NCI-H446 treated with DMSO at 0.1 percent for 48 hours (cell line): ENCODE results near the gene C5orf15.
"Not testable (repeated sequence)": the region's sequence is repeated elsewhere in the genome, so short reads cannot be mapped to it uniquely, and the experiment has no call there.

Experiments used
- DNase-seq: peaks from one replicate; lab custom pipeline; 2025; lab: John Stamatoyannopoulos, UW

C5orf15 gene

DNA sequence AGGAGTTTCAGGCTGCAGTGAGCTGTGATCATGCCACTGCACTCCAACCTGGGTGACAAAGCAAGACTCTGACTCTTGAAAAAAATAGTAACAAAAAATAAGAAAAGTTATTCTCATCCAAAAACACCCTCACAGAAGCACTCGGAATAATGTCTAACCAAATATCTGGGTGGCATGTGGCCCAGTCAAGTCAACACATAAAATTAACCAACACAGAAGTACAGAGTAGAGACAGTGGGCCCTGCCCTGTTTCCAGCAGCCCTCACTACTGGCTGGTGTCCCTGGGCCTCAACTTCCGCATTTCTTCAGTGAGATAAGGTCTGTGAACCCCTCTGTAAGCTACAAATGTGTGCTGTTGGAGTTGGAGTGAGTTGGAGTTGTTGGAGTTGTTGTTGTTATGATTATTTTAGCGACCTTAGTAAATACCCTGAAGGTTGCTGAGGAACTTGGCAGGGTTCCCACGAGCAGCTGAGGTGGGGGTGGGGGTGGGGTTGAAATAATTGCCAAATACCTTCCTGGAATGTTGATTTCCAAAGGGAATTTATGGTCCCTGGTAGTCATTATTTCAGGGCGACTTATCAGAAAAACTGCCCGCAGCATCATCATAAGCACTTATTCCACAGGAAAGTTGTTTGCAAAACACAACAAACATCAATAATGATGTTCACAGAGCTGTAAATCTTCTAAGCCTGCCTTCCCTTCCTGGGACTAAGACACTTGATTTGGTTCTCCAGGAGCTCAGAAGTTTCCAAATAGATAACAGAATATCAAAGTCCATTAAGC, 30.2 kb downstream of the C5orf15 start:
- no peak for DNase-seq

DNA sequence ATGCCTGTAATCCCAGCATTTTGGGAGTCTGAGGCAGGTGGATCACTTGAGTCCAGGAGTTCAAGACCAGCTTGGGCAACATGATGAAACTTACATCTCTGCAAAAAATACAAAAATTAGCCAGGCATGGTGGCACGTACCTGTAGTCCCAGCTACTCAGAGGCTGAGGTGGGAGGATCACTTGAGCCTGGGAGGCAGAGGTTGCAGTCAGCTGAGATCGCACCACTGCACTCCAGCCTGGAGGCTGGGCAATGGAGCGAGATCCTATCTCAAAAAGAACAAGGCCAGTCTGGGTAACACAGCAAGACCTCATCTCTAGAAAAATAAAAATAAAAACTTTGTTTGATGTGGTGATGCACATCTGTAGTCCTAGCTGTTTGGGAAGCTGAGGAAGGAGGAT, 30.8 kb downstream of the C5orf15 start:
- DNase-seq: not testable (repeated sequence)

DNA sequence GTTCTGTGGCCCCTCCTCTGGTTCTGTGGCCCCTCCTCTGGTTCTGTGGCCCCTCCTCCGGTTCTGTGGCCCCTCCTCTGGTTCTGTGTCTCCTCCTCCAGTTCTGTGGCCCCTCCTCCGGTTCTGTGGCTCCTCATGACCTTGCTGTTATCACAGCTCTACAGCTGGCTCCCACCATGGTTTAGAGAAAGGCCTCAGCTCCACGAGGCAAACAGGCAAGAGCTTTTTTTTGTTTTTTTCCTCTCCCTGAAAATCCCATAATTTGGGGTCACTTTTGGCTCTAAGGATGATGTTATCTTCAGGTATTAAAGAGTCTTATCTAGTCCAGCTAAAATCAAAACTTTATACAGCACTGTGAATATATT, 31.8 kb downstream of the C5orf15 start:
- no peak for DNase-seq

DNA sequence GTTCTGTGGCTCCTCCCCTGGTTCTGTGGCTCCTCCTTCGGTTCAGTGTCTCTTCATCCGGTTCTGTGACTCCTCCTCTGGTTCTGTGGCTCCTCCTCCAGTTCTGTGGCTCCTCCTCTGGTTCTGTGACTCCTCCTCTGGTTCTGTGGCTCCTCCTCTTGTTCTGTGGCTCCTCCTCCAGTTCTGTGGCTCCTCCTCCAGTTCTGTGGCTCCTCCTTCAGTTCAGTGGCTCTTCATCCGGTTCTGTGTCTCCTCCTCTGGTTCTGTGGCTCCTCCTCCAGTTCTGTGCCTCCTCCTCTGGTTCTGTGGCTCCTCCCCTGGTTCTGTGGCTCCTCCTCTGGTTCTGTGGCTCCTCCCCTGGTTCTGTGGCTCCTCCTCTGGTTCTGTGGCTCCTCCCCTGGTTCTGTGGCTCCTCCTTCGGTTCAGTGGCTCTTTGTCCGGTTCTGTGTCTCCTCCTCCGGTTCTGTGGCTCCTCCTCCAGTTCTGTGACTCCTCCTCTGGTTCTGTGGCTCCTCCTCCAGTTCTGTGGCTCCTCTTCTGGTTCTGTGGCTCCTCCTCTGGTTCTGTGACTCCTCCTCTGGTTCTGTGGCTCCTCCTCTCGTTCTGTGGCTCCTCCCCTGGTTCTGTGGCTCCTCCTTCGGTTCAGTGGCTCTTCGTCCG, 32.3 kb downstream of the C5orf15 start:
- DNase-seq: not testable (repeated sequence)

DNA sequence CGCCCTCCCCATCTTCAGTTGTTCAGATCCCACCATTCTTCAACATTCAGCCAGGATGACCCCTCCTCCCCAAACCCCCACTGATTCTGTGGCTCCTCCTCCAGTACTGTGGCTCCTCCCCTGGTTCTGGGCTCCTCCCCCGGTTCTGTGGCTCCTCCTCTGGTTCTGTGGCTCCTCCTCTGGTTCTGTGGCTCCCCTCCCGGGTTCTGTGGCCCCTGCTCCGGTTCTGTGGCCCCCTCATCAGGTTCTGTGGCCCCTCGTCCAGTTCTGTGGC, 32.8 kb downstream of the C5orf15 start:
- DNase-seq: no peak

DNA sequence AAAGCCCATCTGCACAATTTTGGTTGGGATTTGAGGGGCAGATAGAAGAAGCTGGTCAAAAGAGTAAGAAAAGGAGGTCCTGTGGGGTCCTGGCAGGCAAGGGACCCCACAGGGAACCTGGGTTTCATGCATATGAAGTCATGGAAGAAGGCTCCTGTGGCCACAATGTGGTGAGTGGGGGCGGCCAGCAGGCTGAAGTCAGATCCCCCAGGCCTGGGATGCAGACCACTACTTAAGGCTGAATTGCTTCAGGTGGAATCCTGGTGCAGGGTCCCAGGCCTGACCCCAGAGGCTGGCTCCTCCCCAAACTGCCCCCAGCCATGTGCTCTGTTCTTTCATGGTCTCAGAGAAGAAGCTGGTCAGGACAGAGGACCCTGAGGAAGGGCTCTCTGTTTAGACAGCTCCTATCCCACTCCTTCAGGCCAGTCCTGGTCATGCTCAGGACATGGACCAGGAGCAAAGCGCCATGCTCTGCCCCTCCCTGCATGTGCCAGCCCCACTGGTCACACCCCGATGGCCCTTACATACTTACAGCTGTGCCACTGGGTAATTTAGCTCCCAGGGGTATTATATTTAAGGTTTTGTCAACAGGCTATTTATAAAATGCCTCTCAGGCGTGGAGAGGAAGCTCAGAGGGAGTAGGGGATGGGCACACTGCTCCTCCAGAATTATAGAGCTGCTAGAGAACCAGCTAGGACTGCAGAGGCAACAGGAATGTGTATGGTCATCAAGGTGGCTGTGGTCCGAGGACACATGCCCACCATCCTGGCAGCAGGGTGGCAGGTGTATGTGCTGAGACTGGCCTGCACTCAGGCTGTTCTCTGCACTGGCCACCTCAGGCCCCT, 33.4 kb downstream of the C5orf15 start:
- DNase-seq: no peak

DNA sequence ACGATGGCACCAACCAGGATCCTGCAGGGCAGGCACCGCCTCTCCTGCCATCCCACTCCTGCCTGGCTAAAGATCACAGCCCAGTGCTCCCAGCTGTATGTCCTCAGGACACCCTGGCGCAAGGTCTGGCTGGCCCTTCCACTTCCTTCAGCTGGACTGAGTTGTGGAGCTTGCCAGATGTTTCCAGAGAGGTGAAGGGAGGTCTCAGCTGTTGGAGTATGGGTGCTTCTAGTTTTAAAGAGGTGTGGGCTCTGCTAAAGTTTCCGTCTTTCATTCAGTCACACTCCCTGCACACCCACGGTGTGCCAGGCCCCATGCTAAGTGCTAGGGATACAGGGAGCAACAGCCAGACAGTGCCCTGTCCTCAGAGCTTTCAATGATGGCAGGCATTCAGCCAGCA, 34.1 kb downstream of the C5orf15 start:
- no peak for DNase-seq

DNA sequence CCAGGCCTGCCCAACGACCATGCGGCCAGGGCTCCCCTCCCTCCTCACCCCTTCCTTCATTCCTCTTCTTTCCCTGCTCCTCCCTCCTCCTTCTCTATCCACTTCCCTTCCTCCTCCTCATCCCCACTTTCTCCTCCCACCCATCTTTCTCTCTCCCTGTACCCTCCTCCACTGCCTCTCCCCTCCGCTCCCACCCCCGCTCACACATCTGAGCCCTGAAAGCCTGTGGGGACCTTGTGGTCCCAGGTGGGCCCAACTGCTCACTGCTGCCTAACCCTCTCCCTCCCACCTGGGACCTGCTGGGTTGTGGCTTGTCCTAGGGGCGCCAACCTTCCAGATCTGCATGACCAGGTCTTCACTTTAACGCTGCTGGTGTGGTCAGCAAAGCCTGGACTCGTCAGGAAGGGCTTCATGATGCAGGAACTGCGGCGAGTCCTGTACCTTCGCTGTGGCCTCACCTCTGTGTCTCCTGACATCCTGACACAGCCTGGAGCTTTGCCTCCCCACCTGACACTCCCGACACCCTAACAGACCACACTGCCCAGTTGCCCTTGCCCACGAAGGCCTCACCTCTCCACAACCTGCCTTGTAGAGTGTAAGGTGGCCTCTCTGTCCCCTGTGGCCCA, 34.6 kb downstream of the C5orf15 start:
- no peak for DNase-seq

DNA sequence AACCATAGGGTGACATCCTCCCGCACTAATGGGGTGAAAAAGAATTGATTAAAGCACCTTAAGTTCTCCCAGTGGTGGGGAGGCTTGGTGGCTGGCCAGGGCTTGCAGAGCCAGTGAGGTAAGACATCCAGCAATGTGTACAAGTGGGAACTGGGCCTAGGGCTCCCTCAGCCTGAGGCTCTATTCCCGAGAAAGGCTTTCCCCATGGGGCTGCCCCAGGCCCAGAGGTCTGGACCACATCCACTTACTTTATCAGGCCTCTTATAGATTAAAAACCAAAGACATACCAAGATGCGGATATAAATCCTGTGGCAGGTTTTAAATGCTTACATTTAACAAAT, 35.3 kb downstream of the C5orf15 start:
- DNase-seq: no peak

DNA sequence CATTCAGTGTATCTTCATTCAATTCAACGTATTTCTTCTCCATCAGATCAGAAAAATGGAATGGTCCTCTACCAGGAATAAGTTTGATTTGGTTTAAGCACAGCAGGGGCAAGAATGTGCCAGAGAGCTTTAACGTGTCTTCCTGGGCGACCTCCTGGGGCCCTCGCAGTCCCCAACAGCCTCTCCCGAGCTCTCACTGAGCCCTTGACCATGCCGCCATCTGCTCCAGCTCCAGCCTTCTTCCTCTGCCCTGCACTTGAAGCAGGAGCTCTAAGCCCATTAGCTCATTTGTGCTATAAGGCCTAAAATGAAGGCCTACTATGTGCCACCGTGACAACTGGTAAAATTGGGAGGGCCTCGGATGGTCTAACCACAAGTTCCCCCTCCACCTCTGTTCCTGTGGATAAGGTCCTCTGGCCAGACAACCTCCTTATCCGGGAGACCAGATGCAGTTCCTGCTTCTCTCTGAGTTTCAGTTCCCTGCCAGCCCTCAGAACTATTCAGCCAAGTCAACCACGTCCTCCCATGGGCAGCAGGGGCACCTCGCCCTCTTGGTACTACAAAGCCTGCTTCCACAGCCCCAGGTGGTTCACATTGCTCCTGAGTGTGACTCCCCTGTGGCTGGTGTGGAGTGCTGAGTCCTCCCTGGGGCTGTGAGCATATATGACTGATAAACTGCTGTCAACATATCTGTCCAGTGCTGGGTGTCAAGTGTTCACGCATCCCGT, 35.8 kb downstream of the C5orf15 start:
- DNase-seq: no peak

DNA sequence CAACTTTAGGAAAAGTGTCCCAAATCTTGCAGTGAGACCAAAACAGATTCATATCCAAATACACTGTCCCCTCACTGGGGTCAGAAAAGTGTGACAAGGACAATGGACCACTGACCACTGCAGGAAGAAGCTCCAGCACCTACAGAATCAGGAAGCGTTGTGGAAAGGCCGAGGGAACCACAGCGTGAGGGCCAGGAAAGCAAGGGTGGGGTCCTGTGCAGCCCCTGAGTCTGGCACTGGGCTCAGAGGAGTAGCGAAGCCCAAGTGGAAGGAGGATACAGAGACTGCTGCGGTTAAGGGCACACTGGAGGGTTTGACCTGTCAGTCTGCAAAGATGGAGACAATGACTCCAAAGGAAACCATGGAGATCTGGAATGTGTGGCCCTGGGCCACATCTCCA, 36.9 kb downstream of the C5orf15 start:
- no peak for DNase-seq

DNA sequence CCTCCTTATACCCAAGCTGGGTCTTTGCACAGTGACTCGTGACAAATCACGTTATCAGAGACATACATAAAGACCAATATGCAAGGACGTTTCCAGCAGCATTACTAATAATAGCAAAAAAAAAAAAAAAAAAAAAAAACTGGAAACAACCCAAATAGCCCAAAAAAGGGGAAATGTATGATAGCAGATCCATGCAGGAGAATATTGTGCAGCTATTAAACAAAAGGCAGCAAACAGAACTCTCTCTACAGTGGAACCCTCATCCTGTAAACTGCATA, 37.7 kb downstream of the C5orf15 start:
- no peak for DNase-seq

DNA sequence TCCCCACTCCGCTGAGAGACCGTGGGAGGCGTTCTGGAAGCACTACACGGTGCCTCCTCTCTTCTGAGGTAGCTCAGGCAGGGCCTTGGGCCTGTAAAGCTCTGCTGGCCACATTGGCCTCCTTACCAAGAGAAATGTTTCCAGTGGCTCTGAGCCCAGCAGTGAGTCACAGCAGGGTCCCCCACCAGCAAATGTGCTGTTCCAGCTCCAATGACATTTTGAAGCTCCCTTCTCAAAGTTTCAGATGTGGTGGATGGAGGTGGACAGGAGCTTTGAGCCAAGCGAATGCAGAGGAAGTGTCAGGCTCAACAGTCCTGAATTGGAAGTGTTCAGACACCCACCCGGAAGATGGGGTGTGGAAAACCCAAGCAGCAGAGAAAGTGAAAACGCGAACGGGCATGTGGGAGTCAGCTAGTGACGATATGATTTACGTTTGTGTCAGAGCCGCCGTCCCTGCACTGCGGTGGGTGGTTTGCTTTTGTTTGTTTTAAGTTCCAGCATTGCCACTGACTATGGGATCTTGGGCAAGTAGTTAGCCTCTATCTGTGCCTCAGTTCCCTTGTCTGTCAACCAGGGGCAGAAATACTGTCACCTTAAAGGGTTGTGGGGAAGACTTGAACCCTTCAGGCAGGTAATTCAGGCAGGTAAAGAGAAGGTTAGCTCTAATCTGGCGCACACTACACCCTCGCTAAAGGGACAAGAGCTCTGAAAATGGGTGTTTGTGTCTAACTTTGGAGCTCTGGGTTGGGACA, 38.2 kb downstream of the C5orf15 start:
- no peak for DNase-seq

DNA sequence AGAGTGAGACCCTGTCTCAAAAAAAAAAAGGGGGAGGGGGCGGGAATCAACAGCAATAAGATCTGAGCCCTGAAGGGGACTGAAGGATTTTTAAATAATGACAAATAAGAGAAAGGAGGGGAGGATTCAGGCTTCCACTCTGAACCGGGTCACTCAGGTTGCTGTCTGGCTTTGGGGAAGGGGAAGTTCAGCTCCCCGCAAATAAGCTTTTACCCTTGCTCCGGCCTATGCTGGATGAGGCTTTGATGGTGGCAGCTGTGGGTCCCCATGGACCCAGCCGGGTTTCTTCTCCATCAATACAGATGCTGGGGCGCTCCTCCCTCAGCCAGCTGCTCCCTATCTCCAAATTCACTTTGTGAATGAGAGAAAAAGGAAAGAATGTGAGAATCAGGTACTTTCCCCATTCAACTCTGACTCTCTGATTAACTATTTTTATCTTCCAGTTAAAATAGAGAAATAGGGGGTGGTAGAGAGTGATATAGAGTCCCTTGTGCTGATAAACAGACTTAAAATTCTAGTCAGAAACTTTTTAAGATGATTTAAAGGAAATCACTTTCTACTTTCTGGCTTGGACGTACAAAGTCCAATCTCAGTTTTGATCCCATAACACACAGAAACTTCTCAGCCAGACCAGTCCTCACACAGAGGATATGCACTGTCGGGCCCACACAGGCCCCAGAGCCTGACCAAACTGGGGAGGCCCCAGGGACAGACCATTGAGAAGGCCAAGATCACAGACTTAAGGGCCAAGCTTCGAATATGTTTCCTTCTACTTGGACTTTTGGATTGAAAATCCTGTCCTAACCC, 39.6 kb downstream of the C5orf15 start:
- DNase-seq: no peak

DNA sequence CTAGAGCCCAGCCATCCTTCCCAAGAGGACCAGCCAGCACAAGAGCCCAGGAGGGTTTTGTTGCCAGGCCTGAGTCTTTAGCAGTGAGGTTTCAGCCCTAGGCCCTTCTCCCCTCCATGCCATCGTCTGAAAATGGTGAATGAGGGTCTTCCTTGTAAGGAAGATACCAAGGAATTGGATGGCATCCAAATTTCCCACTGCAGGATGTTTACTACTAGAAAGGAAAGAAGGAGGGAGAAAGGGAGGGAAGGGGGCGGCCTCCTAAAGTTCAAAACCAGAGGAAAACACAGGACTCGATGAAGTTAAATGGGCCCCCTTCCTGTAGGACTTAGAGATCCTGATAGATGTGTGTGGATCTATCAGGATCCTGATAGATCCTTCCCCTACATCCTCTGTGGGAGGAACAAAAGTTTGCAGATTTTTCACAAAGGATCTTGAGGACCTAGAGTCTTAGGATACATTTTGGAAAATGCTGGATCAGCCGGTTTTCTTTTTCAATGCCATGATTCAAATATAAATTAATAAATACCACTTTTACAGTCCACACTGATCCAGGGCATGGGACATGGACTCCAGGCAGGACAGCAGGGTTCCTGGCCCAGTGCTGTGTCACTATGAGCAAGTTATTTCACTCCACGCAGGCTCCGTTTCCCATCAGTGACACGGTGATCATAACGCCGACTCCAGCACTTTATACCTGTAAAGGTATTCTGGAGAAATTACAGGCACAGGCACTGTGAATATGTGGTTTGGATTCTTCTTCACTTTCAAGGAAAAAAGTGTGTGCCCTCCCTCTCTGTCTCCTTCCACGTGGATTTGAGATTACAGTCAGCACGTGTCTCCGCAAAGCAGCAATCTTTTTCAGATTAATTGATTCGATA, 40.9 kb downstream of the C5orf15 start:
- DNase-seq: no peak

DNA sequence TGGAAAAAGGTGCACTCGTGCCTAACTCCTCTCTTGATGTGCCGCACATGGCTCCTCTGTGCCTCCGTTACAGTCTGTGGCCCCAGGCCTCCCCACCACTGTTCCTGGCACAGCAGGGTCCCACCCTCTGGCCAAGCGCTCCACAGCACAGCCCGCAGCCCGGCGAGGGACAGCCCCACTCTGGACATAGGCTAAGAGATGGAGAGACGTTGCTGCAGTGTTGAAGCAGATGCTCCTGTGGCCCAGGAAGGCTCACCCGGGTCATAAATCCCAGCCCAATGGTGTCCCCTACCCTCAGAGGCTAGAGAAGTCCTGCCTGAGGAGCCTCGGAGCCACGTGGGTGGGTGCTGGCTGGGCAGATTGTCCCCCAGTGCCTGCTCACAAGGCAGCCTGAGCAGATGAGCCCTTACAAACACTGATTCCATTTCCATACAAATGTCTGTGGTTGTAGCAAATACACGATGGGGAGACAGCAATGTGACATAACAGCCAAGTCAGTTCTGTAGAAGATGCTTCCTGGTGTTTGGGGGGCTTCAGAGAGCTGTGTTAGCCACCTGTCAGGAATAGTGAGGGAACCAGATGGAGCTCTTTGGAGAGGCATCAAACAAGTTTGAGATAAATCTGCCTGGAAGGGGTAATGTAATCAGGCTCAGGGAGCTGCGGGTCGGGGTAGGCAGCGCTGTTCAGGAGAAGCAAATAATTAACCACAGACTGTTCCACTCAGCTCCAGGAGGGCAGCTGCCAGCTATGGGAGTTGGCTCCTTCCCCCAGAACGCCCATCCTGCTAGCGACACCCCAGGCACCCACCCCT, 41.7 kb downstream of the C5orf15 start:
- peak; percentile 64 for DNase-seq

DNA sequence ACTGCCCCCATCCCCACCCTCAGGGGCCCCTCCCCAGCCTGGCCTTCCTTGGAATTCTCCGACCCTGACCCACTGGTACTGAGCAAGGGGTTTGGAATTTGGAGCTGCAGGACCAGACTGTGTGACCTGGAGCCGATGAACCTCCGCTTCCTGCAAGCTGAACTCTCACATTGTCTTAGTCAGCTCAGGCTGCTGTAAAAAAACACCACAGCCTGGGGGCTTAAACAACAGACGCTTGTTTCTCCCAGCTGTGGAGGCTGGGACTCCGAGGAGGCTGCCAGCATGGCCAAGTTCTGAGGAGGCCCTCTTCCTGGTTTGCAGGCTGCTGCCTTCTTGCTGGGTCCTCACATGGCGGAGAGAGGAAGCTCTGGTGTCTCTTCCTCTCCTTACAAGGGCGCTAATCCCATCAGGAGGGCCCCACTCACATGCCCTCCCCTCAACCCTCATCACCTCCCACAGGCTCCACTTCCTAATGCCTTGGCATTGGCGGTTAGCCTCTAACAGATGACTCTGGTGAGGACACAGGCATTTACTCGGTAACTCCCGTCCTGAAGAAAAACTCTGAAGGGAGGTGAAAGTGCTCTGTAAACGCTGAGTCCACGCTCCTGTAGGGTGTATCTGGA, 42.4 kb downstream of the C5orf15 start:
- DNase-seq: no peak

DNA sequence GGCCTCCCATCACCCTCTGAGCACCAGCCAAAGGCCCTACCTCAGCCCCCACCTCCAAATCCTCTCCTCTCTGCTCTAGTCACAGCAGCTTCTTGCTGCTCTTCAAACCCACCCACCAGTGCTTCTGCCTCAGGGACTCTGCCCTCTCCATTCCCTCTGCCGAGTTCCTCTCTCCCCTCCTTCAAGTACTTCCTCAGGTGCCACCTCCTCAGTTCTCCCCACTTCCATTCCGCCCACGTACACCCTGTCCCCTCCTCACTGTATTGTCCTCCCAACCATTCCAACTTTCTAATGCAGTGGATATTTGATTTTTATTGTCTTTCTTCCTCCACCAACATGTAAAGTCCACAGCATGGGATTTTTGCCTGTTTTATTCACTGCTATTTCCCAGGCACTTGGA, 43.2 kb downstream of the C5orf15 start:
- no peak for DNase-seq
